HL-60 (cell line): ENCODE measurements around the gene TMEM82.

Source experiments
- GABPA ChIP-seq: IDR thresholded peaks from 2 replicates; pipeline ENCODE4 v1.6.1; 2012; ENCODE audit warnings: low read depth
- POLR2AphosphoS5 ChIP-seq: IDR thresholded peaks from 2 replicates; pipeline ENCODE4 v1.6.1; 2012; ENCODE audit warnings: low read depth
- TF ChIP-seq, protein P1 (sequence below): IDR thresholded peaks from one replicate; pipeline ENCODE4 v1.5.1; 2011; ENCODE audit warnings: low read length, control low read depth, inconsistent platforms; ENCODE audit not compliant: insufficient read depth

DNA sequence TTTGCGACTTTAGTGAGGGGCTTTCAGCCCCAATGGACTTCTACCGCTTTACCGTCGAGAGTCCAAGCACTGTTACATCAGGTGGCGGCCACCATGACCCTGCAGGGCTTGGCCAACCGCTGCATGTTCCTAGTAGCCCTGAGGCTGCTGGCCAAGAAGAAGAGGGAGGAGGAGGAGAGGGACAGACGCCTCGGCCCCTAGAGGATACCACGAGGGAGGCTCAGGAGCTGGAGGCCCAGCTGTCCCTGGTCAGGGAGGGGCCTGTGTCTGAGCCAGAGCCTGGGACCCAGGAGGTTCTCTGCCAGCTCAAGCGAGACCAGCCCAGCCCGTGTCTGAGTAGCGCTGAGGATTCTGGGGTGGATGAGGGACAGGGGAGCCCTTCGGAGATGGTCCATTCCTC, 14.9 kb upstream of the TMEM82 start:
- TF ChIP-seq, protein P1, sequence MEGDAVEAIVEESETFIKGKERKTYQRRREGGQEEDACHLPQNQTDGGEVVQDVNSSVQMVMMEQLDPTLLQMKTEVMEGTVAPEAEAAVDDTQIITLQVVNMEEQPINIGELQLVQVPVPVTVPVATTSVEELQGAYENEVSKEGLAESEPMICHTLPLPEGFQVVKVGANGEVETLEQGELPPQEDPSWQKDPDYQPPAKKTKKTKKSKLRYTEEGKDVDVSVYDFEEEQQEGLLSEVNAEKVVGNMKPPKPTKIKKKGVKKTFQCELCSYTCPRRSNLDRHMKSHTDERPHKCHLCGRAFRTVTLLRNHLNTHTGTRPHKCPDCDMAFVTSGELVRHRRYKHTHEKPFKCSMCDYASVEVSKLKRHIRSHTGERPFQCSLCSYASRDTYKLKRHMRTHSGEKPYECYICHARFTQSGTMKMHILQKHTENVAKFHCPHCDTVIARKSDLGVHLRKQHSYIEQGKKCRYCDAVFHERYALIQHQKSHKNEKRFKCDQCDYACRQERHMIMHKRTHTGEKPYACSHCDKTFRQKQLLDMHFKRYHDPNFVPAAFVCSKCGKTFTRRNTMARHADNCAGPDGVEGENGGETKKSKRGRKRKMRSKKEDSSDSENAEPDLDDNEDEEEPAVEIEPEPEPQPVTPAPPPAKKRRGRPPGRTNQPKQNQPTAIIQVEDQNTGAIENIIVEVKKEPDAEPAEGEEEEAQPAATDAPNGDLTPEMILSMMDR, result no peak
- TF ChIP-seq POLR2AphosphoS5 (no peak), GABPA (no peak)
